H9 (cell line): ENCODE data around the gene PRIMPOL. TPM values are rescaled to one million over a fixed set of nuclear protein-coding genes. Genes with fewer than 3 reads are reported as not detected.

Experiments used
- DNase-seq: peaks from one replicate; pipeline ENCODE4 v3.0.0-alpha.2; 2017
- H2AFZ ChIP-seq: one replicate; pipeline ENCODE4 v1.6.1; 2013; ENCODE audit warnings: mild to moderate bottlenecking, low read length, control low read depth, moderate library complexity
- H2AK5ac ChIP-seq: 2 replicates; pipeline ENCODE4 v1.6.1; 2013; ENCODE audit warnings: low read length, control low read depth, mixed read lengths; ENCODE audit not compliant: insufficient read length
- H2BK120ac ChIP-seq: one replicate; pipeline ENCODE4 v1.6.1; 2013; ENCODE audit warnings: low read depth, mild to moderate bottlenecking, low read length, control low read depth, inconsistent platforms; ENCODE audit not compliant: poor library complexity, severe bottlenecking
- H2BK12ac ChIP-seq: 2 replicates; pipeline ENCODE4 v1.6.1; 2013; ENCODE audit warnings: low read length, control low read depth, mixed read lengths, low read depth; ENCODE audit not compliant: insufficient read length
- H2BK15ac ChIP-seq: 2 replicates; pipeline ENCODE4 v1.6.1; 2013; ENCODE audit warnings: low read depth, low read length, control low read depth
- H2BK20ac ChIP-seq: one replicate; pipeline ENCODE4 v1.6.1; 2013; ENCODE audit warnings: low read depth, mild to moderate bottlenecking, low read length, control low read depth, inconsistent platforms; ENCODE audit not compliant: poor library complexity, severe bottlenecking
- H2BK5ac ChIP-seq: 2 replicates; pipeline ENCODE4 v1.6.1; 2013; ENCODE audit warnings: low read length, control low read depth, mixed read lengths; ENCODE audit not compliant: insufficient read length
- H3K14ac ChIP-seq: 2 replicates; pipeline ENCODE4 v1.6.1; 2013; ENCODE audit warnings: low read length, control low read depth; ENCODE audit not compliant: insufficient read depth
- H3K18ac ChIP-seq: 2 replicates; pipeline ENCODE4 v1.6.1; 2013; ENCODE audit warnings: low read depth, mild to moderate bottlenecking, mixed read lengths, low read length, control low read depth; ENCODE audit not compliant: insufficient read length
- H3K23ac ChIP-seq: 2 replicates; pipeline ENCODE4 v1.6.1; 2013; ENCODE audit warnings: low read length, control low read depth, mixed read lengths, low read depth; ENCODE audit not compliant: insufficient read length
- H3K23me2 ChIP-seq: 2 replicates; pipeline ENCODE4 v1.6.1; 2013; ENCODE audit warnings: low read depth, mild to moderate bottlenecking, mixed read lengths, low read length, control low read depth; ENCODE audit not compliant: insufficient read length, poor library complexity, severe bottlenecking
- H3K27ac ChIP-seq: 2 replicates; pipeline ENCODE4 v1.5.1; 2013; ENCODE audit warnings: low read length, control low read depth, mixed read lengths, low read depth; ENCODE audit not compliant: insufficient read length
- H3K27me3 ChIP-seq: 2 replicates; pipeline ENCODE4 v1.6.1; 2013; ENCODE audit warnings: low read length, control low read depth, inconsistent platforms; ENCODE audit not compliant: insufficient read depth
- H3K4ac ChIP-seq: 2 replicates; pipeline ENCODE4 v1.6.1; 2013; ENCODE audit warnings: low read depth, mild to moderate bottlenecking, control low read depth, inconsistent platforms, low read length, moderate library complexity
- H3K4me1 ChIP-seq: 2 replicates; pipeline ENCODE4 v1.6.1; 2013; ENCODE audit warnings: low read length, control low read depth, inconsistent platforms; ENCODE audit not compliant: insufficient read depth
- H3K4me2 ChIP-seq: 2 replicates; pipeline ENCODE4 v1.6.1; 2013; ENCODE audit warnings: low read length, control low read depth, mixed read lengths; ENCODE audit not compliant: insufficient read length, insufficient read depth
- H3K56ac ChIP-seq: 2 replicates; pipeline ENCODE4 v1.6.1; 2013; ENCODE audit warnings: low read depth, mild to moderate bottlenecking, mixed read lengths, low read length, control low read depth; ENCODE audit not compliant: insufficient read length
- H3K79me1 ChIP-seq: 2 replicates; pipeline ENCODE4 v1.6.1; 2013; ENCODE audit warnings: low read depth, mild to moderate bottlenecking, moderate library complexity, low read length, control low read depth, inconsistent platforms; ENCODE audit not compliant: insufficient read depth, poor library complexity, severe bottlenecking
- H3K79me2 ChIP-seq: 2 replicates; pipeline ENCODE4 v1.6.1; 2013; ENCODE audit warnings: low read length, control low read depth, inconsistent platforms; ENCODE audit not compliant: insufficient read depth
- H3K9ac ChIP-seq: 2 replicates; pipeline ENCODE4 v1.6.1; 2013; ENCODE audit warnings: low read length, control low read depth, mixed read lengths; ENCODE audit not compliant: insufficient read length; ENCODE audit errors: extremely low read depth
- H3K9me3 ChIP-seq: one replicate; pipeline ENCODE4 v1.6.1; 2013; ENCODE audit warnings: low read depth, low read length, inconsistent platforms; ENCODE audit not compliant: control insufficient read depth
- H3T11ph ChIP-seq: one replicate; pipeline ENCODE4 v1.6.1; 2013; ENCODE audit warnings: mild to moderate bottlenecking, low read length, control low read depth, inconsistent platforms
- H4K20me1 ChIP-seq: one replicate; pipeline ENCODE4 v1.6.1; 2013; ENCODE audit not compliant: control insufficient read depth, insufficient read length, insufficient read depth
- H4K5ac ChIP-seq: 2 replicates; pipeline ENCODE4 v1.6.1; 2013; ENCODE audit warnings: low read depth, mild to moderate bottlenecking, mixed read lengths, low read length, control low read depth; ENCODE audit not compliant: insufficient read length
- H4K8ac ChIP-seq: replicated peaks from 2 replicates; pipeline ENCODE4 v1.6.1; 2013; ENCODE audit warnings: low read length, control low read depth, mixed read lengths, low read depth; ENCODE audit not compliant: insufficient read length
- H4K91ac ChIP-seq: 2 replicates; pipeline ENCODE4 v1.6.1; 2013; ENCODE audit warnings: low read depth, mild to moderate bottlenecking, moderate library complexity, mixed read lengths, low read length, control low read depth; ENCODE audit not compliant: insufficient read length
- H3K27ac Mint-ChIP-seq, 3 experiments: 2 replicates in 2 of 3; 3 replicates in 1 of 3; pipeline ENCODE4 v1.8.0; 2020 to 2021; ENCODE audit warnings: mixed read lengths in 3 of 3, mild to moderate bottlenecking in 1 of 3, moderate library complexity in 1 of 3
- H3K27me3 Mint-ChIP-seq: 2 replicates; pipeline ENCODE4 v1.8.0; 2021; ENCODE audit warnings: low read depth, mild to moderate bottlenecking, moderate library complexity, mixed read lengths
- H3K36me3 Mint-ChIP-seq, 3 experiments: 2 replicates in 2 of 3; 3 replicates in 1 of 3; pipeline ENCODE4 v1.8.0; 2020 to 2021; ENCODE audit warnings: low read depth in 3 of 3, mixed read lengths in 3 of 3; ENCODE audit not compliant: insufficient read depth in 1 of 3
- H3K4me1 Mint-ChIP-seq, 2 experiments: 2 replicates each; pipeline ENCODE4 v1.8.0; 2020; ENCODE audit warnings: mixed read lengths in 2 of 2
- H3K4me3 Mint-ChIP-seq, 2 experiments: 2 replicates in 1 of 2; 3 replicates in 1 of 2; pipeline ENCODE4 v1.8.0; 2020 to 2021; ENCODE audit warnings: mild to moderate bottlenecking in 2 of 2, mixed read lengths in 2 of 2, moderate library complexity in 1 of 2
- H3K9me3 Mint-ChIP-seq, 2 experiments: 2 replicates in 1 of 2; 3 replicates in 1 of 2; pipeline ENCODE4 v1.8.0; 2020; ENCODE audit warnings: mild to moderate bottlenecking in 2 of 2, mixed read lengths in 2 of 2, moderate library complexity in 1 of 2
- CTCF ChIP-seq: fragments of 200-600 bp; sonication (generic); conservative IDR thresholded peaks from 3 replicates; pipeline ENCODE4 v1.8.0; 2021; ENCODE audit warnings: antibody characterized with exemption, mild to moderate bottlenecking
- WGBS: extraction: QIAGEN DNeasy Blood & Tissue Kit; methylation state at CpG from one replicate; pipeline ENCODE4 v1.1.7; 2013; ENCODE audit warnings: missing lambda C conversion rate, low lambda C conversion rate, mixed read lengths; ENCODE audit not compliant: insufficient read length; ENCODE audit errors: extremely low coverage; 5-methylcytosine and 5-hydroxymethylcytosine counted together
- total RNA-seq: library from RNA; stranded (reverse); gene quantifications from 2 replicates; pipeline ENCODE4 v1.2.1, GENCODE V29; 2021

Gene PRIMPOL
- total RNA-seq, 1 experiment from 2014 or later = 4.9 TPM

- Histone ChIP-seq H2BK15ac (no peak overlapping the region), H3T11ph (no peak overlapping the region), H2BK12ac (no peak overlapping the region), H4K8ac (no peak overlapping the region), H3K18ac (no peak overlapping the region), H3K4me2 (no peak overlapping the region), H3K79me2 (peaks cover 15% of the 10 kb centered on the region; the same call in 1 of the 2 replicates), H3K23ac (no peak overlapping the region), H2BK20ac (no peak overlapping the region), H3K79me1 (peaks cover 6% of the 10 kb centered on the region), H3K23me2 (no peaks in the 10 kb centered on the region), H2AK5ac (no peak overlapping the region), H4K5ac (no peak overlapping the region), H3K27ac (no peak overlapping the region), H3K9me3 (no peaks in the 10 kb centered on the region), H3K27me3 (no peaks in the 10 kb centered on the region), H2BK120ac (no peak overlapping the region), H4K20me1 (no peaks in the 10 kb centered on the region), H2AFZ (no peak overlapping the region), H2BK5ac (no peak overlapping the region), H4K91ac (no peak overlapping the region), H3K4me1 (no peaks in the 10 kb centered on the region), H3K4ac (no peak overlapping the region), H3K14ac (no peak overlapping the region), H3K56ac (no peak overlapping the region), H3K9ac (no peak overlapping the region)
- DNase-seq = no peak
- Mint-ChIP-seq H3K27me3 (no peaks in the 10 kb centered on the region), H3K4me1 (peaks cover 15 to 24% of the 10 kb centered on the region in 2 experiments), H3K27ac (peak overlapping the region in 1 of 3 experiments; percentile 22; a peak in 1 of 7 replicates), H3K4me3 (no peak overlapping the region), H3K36me3 (peaks cover 51 to 92% (median 91%) of the 10 kb centered on the region in 3 experiments), H3K9me3 (no peaks in the 10 kb centered on the region)
- WGBS = no CpG with 5 or more reads among the region's 3 CpGs
- TF ChIP-seq CTCF = no peak
These were observed 77.9 kb downstream of the PRIMPOL start for GRCh38 chr4:184727430-184727829.
